Activated naive CD8-positive, alpha-beta T cell (primary cell): ENCODE data around the gene JAML.
"Not testable (repeated sequence)": the region's sequence is repeated elsewhere in the genome, so short reads cannot be mapped to it uniquely, and the experiment has no call there.

Experiments used
- H3K27ac Mint-ChIP-seq: one replicate; pipeline ENCODE4 v1.8.0; 2021; ENCODE audit warnings: mixed read lengths
- H3K27me3 Mint-ChIP-seq: one replicate; pipeline ENCODE4 v1.8.0; 2021; ENCODE audit warnings: mixed read lengths
- H3K36me3 Mint-ChIP-seq: one replicate; pipeline ENCODE4 v1.8.0; 2021; ENCODE audit warnings: mixed read lengths
- H3K4me1 Mint-ChIP-seq: one replicate; pipeline ENCODE4 v1.8.0; 2021; ENCODE audit warnings: low read depth, mixed read lengths
- H3K4me3 Mint-ChIP-seq: one replicate; pipeline ENCODE4 v1.8.0; 2021; ENCODE audit warnings: mild to moderate bottlenecking, mixed read lengths
- H3K9me3 Mint-ChIP-seq: one replicate; pipeline ENCODE4 v1.8.0; 2021; ENCODE audit warnings: low read depth, mixed read lengths

Gene JAML

DNA sequence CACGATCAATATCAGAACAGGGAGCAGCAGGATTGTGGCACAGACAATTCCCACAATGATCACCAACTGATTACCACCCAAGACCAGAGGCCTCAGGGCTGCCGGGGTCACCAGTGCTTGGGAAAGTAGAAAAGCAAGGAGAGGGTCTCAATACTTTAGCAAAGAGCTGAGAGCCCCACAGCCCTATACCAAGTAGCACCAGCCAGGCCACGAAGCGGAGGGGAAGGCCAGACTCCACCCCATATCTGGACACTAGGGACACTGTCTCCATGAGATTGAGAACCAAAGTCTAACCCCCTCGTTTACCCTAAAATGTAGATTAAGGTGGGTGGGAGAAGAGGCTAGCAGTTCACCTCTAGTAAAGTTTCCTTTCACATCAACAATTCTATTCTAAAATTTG is 24.3 kb downstream of the JAML start:
- Mint-ChIP-seq H3K9me3 (no peaks in the 10 kb centered on the region), H3K27me3 (no peaks in the 10 kb centered on the region), H3K36me3 (peaks cover 13% of the 10 kb centered on the region), H3K4me1 (peaks cover 18% of the 10 kb centered on the region), H3K4me3 (no peak overlapping the region), H3K27ac (no peak overlapping the region)

DNA sequence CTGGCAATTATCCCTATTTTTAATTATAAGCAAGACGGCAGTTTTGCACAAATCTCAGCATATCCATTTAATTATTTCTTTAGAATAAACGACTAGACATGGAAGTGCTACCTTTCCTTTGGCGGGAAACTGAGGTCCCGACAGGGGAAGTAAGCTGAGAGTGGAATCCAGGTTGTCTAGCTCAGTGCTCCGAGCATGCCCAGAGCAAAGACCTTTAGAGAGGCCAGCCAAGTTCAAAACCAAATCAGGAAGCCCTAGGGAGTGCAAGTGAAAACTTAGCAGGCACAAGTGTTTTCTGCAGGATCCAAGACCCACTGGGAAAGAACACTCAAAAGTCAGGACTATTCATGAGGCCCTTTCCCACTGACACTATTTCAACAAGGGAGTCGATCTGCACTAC is 25.7 kb downstream of the JAML start:
- peaks cover 18% of the 10 kb centered on the region for H3K4me1 Mint-ChIP-seq
- H3K36me3 Mint-ChIP-seq = peaks cover 9% of the 10 kb centered on the region
- no peaks in the 10 kb centered on the region for H3K9me3 Mint-ChIP-seq
- no peaks in the 10 kb centered on the region for H3K27me3 Mint-ChIP-seq
- H3K27ac Mint-ChIP-seq = no peak overlapping the region
- peak overlapping the region; percentile 74 for H3K4me3 Mint-ChIP-seq

DNA sequence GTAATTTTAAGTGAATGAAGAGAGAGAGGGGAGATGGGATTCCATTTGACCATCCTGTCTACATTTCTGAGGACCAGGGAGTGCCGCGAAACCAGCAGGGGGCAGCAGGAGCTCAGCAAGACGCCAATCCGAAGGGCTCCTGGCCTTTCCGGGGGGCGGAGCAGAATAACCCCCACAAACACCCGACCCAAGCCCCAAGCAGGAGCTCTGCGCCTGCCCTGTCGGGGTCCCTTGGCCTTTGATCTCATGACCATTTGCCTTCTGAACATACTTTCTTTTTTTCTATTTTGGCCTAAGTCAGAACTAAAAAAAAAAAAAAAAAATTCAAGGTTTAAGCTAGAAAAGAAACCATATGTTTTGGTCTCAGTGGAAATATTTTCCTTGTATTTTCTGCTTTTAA is 26.4 kb downstream of the JAML start:
- Mint-ChIP-seq H3K27ac (no peak overlapping the region), H3K27me3 (no peaks in the 10 kb centered on the region), H3K4me1 (peaks cover 18% of the 10 kb centered on the region), H3K9me3 (no peaks in the 10 kb centered on the region), H3K4me3 (peak overlapping the region; percentile 74), H3K36me3 (peaks cover 11% of the 10 kb centered on the region)

DNA sequence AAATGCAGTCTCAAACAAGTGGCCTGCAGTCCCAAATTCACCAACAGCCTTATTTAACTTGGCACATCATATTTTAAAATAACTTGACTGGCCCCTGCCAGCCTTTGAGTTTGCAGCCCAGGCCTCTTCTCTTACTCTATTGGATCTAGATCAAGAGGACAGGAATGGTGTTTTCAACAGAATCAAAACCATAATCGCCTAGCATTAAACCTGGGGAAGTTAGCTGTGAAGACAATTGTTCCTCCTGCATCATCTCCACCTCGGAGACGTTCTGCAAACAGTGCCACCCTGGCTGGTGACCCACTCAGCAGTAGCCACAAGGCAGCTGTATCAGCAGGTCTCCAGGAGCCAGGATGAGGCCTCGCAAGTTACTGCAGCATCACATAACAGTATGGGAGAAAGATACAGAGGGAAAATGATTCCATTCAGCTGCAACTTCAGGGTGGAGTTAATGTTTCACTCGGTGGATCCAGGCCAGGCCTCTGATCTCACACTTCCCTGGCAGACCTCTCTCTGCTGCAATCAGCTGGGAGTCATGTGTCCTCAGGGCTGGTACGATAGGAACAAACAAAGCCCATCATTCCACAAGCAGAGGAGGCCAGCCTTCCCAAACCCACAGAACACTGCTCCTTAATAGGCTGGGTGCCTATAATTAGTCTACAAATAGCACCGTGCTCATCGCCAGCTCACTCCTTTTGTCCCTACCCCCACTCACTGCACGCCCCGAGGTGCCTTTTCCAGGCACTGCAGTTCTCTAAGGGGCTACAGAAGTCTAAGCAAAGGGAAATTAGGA is 29.8 kb downstream of the JAML start:
- H3K9me3 Mint-ChIP-seq = no peaks in the 10 kb centered on the region
- peaks cover 18% of the 10 kb centered on the region for H3K4me1 Mint-ChIP-seq
- no peaks in the 10 kb centered on the region for H3K27me3 Mint-ChIP-seq
- peaks cover 21% of the 10 kb centered on the region for H3K36me3 Mint-ChIP-seq
- H3K4me3 Mint-ChIP-seq = no peak overlapping the region
- H3K27ac Mint-ChIP-seq = peak overlapping the region; percentile 64

DNA sequence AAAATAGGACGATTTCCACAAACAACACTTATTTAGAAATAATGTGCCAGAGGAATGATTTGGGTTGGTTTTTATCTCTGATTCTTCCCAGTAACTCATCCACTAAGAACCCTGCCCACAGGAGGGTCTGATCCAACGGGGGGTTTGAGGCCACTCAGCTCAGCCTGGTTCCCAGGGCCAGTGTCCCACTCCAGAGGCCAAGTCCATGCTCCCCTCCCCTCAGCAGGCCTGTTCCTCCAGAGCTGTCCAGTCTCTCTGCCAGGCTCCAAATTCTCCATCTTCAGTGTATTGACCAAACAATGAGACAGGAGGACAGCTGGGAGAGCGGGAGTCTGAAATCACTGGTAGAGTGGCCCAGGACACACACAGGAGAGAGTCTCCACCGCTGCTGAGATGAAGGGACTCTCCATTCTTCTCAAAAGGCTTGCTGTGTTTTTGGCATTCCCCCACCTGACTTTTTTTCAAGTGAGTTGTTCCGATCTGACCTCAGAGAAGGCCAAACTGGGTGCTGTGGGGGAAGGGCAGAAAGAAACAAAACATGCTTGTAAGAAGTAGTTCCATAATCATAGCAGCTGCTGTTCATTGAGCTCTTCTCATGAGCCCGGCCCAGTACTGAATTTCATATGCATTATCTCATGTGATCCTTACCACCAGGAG is 30.8 kb downstream of the JAML start:
- H3K4me3 Mint-ChIP-seq = no peak overlapping the region
- H3K27me3 Mint-ChIP-seq = no peaks in the 10 kb centered on the region
- no peaks in the 10 kb centered on the region for H3K9me3 Mint-ChIP-seq
- peak overlapping the region; percentile 66 for H3K27ac Mint-ChIP-seq
- peaks cover 18% of the 10 kb centered on the region for H3K36me3 Mint-ChIP-seq
- peaks cover 14% of the 10 kb centered on the region for H3K4me1 Mint-ChIP-seq

DNA sequence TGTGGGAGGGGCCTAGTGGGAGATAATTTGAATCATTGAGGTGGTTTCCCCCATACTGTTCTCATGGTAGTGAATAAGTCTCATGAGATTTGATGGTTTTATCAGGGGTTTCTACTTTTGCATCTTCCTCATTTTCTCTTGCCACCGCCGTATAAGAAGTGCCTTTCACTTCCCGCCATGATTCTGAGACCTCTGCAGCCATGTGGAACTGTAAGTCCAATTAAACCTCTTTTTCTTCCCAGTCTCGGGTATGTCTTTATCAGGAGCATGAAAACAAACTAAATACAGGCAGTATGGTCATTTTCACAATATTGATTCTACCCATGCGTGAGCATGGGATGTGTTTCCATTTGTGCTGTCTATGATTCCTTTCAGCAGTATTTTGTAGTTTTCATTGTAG is 32.0 kb downstream of the JAML start:
- H3K9me3 Mint-ChIP-seq, H3K4me1 Mint-ChIP-seq, H3K4me3 Mint-ChIP-seq, H3K27ac Mint-ChIP-seq, H3K27me3 Mint-ChIP-seq: not testable (repeated sequence)
- peaks cover 13% of the 10 kb centered on the region for H3K36me3 Mint-ChIP-seq

DNA sequence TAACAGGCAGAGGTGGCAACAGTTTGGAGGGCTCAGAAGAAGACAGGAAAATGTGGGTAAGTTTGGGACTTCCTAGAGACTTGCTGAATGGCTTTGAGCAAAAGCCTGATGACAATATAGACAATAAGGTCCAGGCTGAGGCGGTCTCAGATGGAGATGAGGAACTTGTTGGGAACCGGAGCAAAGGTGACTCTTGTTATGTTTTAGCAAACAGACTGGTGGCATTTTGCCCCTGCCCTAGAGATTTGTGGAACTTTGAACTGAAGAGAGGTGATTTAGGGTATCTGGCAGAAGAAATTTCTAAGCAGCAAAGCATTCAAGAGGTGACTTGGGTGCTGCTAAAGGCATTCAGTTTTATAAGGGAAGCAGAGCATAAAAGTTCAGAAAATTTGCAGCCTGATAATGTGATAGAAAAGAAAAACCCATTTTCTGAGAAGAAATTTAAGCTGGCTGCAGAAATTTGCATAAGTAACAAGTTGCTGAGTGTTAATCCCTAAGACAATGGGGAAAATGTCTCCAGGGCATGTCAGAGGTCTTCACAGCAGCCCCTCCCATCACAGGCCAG is 33.8 kb downstream of the JAML start:
- H3K4me3 Mint-ChIP-seq = not testable (repeated sequence)

DNA sequence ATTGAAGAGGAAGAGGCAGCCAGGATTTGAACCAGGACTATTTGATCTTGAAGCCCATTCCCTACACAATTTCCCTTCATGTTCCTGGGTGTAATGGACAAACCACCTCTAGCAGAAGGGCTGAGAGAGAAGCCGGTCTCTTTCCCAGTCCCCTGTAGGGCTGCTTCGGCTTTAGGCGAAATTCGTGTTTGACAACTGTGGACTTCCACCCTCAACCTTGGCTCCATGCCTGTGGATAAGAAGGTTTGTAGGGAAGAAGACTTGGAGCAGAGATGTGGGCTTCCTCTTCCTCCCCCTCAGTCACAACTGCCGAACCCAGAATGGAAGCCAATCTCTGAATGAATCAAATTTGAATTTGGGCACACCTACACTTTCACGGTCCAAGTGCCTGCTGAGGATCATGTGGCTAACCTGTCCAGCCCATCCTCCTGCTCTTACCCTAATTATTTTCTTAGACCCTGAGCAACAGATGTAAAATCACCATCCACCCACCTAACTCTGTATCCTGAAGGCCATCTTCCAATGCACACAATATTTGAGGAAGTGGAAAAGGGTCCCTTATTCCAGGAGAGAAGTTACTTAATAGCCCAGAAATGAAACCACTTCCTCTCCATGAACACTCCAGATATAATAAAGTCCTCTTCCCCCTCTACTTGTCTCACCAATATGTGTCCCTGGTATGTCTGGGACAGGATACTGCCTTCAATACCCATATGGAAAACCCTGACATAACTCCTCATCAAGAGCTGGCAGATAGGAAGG is 38.3 kb downstream of the JAML start:
- no peak overlapping the region for H3K27ac Mint-ChIP-seq
- H3K4me1 Mint-ChIP-seq = no peaks in the 10 kb centered on the region
- no peak overlapping the region for H3K4me3 Mint-ChIP-seq
- peaks cover 16% of the 10 kb centered on the region for H3K27me3 Mint-ChIP-seq
- H3K9me3 Mint-ChIP-seq = no peaks in the 10 kb centered on the region
- peaks cover 2% of the 10 kb centered on the region for H3K36me3 Mint-ChIP-seq

More for the DNA sequence above, 33.8 kb downstream of the JAML start:
- H3K27ac Mint-ChIP-seq, H3K4me1 Mint-ChIP-seq, H3K9me3 Mint-ChIP-seq, H3K27me3 Mint-ChIP-seq: not testable (repeated sequence)
- peaks cover 12% of the 10 kb centered on the region for H3K36me3 Mint-ChIP-seq

DNA sequence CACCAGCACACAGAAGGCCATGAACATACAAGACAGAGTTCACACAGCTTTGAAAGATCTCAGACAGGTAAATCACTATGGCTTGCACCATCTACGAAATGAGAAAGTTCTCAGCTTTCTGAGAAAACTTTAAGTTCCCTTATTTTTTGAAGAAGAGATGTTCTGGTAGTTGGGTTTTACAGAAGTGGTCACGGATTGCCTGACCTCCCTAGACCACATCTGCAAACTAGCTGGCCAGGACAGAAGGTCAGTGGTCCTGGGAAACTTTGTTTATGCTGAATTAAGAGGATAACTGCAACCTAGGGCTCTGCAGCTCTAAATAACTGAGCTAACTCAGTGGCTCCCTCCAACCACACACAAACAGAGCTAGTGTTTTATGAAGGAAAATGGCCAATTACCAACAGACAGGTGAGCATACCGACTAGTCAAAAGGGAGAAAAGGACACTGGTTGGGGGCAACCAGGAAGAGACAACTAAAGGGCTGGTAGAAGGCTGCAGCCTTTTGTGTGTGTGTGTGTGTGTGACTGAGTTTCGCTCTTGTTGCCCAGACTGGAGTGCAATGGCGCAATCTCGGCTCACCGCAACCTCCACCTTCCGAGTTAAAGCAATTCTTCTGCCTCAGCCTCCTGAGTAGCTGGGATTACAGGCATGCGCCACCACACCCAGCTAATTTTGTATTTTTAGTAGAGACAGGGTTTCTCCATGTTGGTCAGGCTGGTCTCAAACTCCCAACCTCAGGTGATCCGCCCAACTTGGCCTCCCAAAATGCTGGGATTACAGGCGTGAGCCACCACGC is 39.8 kb downstream of the JAML start:
- Mint-ChIP-seq H3K36me3 (peaks cover 2% of the 10 kb centered on the region), H3K9me3 (no peaks in the 10 kb centered on the region), H3K27me3 (peaks cover 16% of the 10 kb centered on the region), H3K4me1 (peaks cover 1% of the 10 kb centered on the region), H3K27ac (no peak overlapping the region), H3K4me3 (no peak overlapping the region)

DNA sequence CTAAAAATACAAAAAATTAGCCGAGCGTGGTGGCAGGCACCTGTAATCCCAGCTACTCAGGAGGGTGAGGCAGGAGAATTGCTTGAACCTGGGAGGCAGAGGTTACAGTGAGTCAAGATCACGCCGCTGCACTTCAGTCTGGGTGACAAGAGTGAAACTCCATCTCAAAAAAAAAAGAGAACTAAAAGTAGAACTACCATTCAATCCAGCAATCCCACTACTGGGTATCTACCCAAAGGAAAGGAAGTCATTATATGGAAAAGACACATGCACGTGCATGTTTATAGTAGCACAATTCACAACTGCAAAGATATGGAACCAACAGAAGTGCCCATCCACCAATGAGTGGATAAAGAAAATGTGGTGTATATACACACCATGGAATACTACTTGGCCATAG is 41.1 kb downstream of the JAML start:
- H3K27ac Mint-ChIP-seq, H3K36me3 Mint-ChIP-seq, H3K4me1 Mint-ChIP-seq, H3K9me3 Mint-ChIP-seq, H3K4me3 Mint-ChIP-seq: not testable (repeated sequence)
- peaks cover 16% of the 10 kb centered on the region for H3K27me3 Mint-ChIP-seq

DNA sequence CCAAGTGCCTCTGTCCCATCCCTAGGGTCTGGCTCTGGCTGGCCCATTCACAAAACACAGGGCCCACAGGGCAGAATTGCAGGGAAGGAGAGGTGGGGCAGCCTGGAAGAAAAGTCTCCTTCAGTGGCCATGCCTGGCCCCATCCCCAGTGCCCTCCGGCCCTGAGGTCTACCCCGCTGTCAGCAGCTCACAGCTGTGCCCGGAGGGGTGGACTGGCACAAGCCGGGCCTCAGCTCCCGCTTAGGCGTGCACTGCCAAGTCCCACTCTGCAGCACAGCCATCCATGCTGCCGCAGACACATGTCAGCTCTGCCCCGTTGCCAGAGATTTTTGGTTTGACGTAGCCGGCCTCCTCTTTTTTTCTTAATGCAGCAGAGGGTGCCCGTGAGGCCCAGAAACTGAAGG is 44.5 kb downstream of the JAML start:
- no peak overlapping the region for H3K4me3 Mint-ChIP-seq
- H3K9me3 Mint-ChIP-seq = no peaks in the 10 kb centered on the region
- H3K4me1 Mint-ChIP-seq = peaks cover 1% of the 10 kb centered on the region
- H3K36me3 Mint-ChIP-seq = peaks cover 2% of the 10 kb centered on the region
- H3K27ac Mint-ChIP-seq = no peak overlapping the region
- H3K27me3 Mint-ChIP-seq = peaks cover 14% of the 10 kb centered on the region

DNA sequence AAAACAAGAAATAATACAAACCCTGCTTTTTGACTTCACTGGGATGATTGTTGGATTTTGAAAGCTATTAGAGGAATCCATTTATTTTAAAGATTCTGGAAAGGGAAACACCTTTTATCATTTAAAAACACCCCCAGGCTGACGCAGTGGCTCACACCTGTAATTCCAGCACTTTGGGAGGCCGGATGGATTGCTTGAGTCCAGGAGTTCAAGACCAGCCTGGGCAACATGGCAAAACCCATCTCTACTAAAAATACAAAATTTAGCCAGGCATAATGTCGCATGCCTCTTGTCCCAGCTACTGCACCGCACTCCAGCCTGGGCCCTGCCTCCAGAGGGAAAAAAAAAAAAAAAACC is 48.1 kb downstream of the JAML start:
- Mint-ChIP-seq H3K27me3 (no peaks in the 10 kb centered on the region), H3K4me3 (no peak overlapping the region), H3K4me1 (peaks cover 2% of the 10 kb centered on the region), H3K27ac (no peak overlapping the region), H3K36me3 (no peaks in the 10 kb centered on the region), H3K9me3 (no peaks in the 10 kb centered on the region)

DNA sequence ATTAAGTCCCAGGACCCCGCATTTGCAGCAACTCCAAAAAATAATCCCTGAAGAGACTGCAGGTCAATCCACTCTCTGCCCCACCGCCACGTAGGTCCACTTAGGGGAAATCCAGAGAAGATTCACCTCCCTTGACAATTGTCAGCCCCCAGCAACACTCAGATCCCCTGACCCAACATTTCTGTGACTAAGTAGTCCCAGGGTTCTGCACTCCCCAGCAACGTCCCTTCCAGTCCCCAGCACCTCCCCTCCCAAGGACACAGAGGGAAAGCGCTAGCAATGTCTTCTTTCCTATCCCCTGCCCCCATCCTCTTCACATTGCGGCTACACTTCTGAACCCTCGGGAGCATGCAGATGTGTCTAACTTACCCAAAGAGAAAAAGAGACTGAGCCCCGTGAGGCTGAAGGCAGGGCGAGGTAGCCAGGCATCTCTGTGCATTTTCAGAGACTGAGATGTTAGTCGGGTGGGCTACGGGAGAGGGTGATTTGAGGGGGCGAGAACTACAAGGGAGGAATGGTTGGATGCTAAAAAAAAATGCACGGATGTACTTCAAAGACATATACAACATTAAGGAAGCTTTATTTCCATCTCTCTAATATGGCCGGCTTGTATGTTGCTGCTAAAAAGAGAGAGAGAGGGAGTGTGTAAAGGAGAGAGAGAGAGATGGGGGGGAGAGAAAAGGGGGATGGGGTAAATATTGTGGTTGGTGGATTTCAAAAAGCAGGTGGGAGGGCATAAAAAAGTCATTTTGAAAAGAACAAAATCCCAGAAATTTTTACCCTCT is 48.6 kb downstream of the JAML start, which contains the start of gene SCN2B:
SCN2B (minus strand) TSS at position 647 of the 785 bp plus-strand sequence; CDS start at position 439, 208 bp downstream.
- no peak within 1 kb of the TSS for H3K27ac Mint-ChIP-seq
- no peaks in the 10 kb centered on the region for H3K9me3 Mint-ChIP-seq
- peaks cover 3% of the 10 kb centered on the region for H3K4me1 Mint-ChIP-seq
- H3K27me3 Mint-ChIP-seq = no peaks in the 10 kb centered on the region
- H3K4me3 Mint-ChIP-seq = no peak within 1 kb of the TSS
- no peaks in the 10 kb centered on the region for H3K36me3 Mint-ChIP-seq
